Astrocyte of the cerebellum (primary cell): ENCODE data around the gene PRKG1.
"Not testable (repeated sequence)": the region's sequence is repeated elsewhere in the genome, so short reads cannot be mapped to it uniquely, and the experiment has no call there.

Source experiments
- DNase-seq: peaks from one replicate; pipeline ENCODE4 v3.0.0-alpha.2; 2011; ENCODE audit warnings: low read depth
- H3K4me3 ChIP-seq: 2 replicates; pipeline ENCODE4 v1.5.1; 2011; ENCODE audit warnings: mild to moderate bottlenecking, low read depth, low read length, moderate library complexity
- CTCF ChIP-seq: IDR thresholded peaks from 2 replicates; pipeline ENCODE4 v1.5.1; 2012; ENCODE audit warnings: low read length, low read depth, moderate library complexity, mild to moderate bottlenecking; ENCODE audit errors: missing control alignments
- in situ Hi-C: cut with HindIII; loops from 2 replicates; pipeline ENCODE4 v1.10.0; 2017; ENCODE audit warnings: low sequenced_read_pairs

PRKG1 gene

GRCh38 chr10:51564896-51565510, 490.7 kb downstream of the PRKG1 start:
- no peak for TF ChIP-seq CTCF
- in situ Hi-C loops: no loop called here
- no peak for DNase-seq
- no peak overlapping the region for H3K4me3 ChIP-seq

- no peak for TF ChIP-seq CTCF
- no peak for DNase-seq
- in situ Hi-C loops: no loop called here
- no peak overlapping the region for H3K4me3 ChIP-seq
These were observed 493.0 kb downstream of the PRKG1 start for GRCh38 chr10:51567271-51567670.

GRCh38 chr10:51569467-51569866, 495.2 kb downstream of the PRKG1 start:
- no peak for TF ChIP-seq CTCF
- no peak for DNase-seq
- in situ Hi-C loops: no loop called here
- H3K4me3 ChIP-seq: no peak overlapping the region

GRCh38 chr10:51574248-51575048, 500.2 kb downstream of the PRKG1 start:
- H3K4me3 ChIP-seq: no peak overlapping the region
- no peak for DNase-seq
- in situ Hi-C loops: no loop called here
- TF ChIP-seq CTCF: no peak

GRCh38 chr10:51581196-51581595, 506.9 kb downstream of the PRKG1 start:
- in situ Hi-C loops, DNase-seq, H3K4me3 ChIP-seq: not testable (repeated sequence)

DNA sequence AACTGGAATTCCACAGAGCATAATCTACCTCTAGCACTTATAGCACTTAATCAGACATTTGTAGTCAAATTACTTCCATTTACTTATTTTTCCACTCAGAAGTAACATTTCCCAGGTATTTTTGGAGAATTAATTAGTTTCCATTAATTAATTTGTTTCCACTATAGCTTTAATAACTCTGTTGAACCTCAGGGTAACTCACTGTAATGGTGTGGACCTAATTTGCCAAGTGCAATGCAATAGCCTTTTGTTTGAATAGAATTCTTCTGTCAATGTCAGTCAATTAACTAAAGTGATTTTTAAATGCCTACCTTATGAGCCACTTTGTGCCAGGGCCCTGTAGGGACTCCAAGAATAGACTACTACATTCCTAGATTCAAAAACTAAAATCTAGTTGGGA, 509.7 kb downstream of the PRKG1 start:
- no peak for TF ChIP-seq CTCF
- in situ Hi-C loops: no loop called here

DNA sequence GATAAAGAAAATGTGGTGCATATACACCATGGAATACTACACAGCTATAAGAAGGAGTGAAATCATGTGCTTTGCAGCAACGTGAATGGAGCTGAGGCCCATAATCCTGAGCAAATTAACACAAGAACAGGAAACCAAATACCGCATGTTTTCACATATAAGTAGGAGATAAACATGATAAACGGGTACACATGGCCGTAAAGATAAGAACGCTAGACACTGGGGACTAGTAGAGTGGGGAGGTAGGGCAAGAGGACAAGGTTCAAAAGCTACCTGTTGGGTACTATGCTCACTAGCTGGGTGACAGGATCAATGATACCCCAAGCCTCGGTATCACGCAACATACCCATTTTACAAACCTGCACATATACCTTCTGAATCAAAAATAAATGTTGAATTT, 511.5 kb downstream of the PRKG1 start:
- H3K4me3 ChIP-seq: no peak overlapping the region
- in situ Hi-C loops: no loop called here
- no peak for DNase-seq
- TF ChIP-seq CTCF: no peak

More for the DNA sequence above, 509.7 kb downstream of the PRKG1 start:
- H3K4me3 ChIP-seq: no peak overlapping the region
- no peak for DNase-seq
